Endodermal cell (in vitro differentiated cells): Measurements from ENCODE around the gene HNRNPA0. TPM values are rescaled to one million over a fixed set of nuclear protein-coding genes. Genes with fewer than 3 reads are reported as not detected.

Experiments used
- DNase-seq: peaks from one replicate; pipeline ENCODE4 v3.0.0-alpha.2; 2017
- H3K27ac ChIP-seq: 2 replicates; pipeline ENCODE4 v1.5.1; 2013; ENCODE audit warnings: mild to moderate bottlenecking, low read depth, low read length, moderate library complexity
- H3K27me3 ChIP-seq: 2 replicates; pipeline ENCODE4 v1.6.1; 2013; ENCODE audit warnings: mild to moderate bottlenecking, low read length, moderate library complexity; ENCODE audit not compliant: insufficient read depth, control insufficient read depth, poor library complexity, severe bottlenecking
- H3K36me3 ChIP-seq: 2 replicates; pipeline ENCODE4 v1.7.0; 2013; ENCODE audit warnings: mild to moderate bottlenecking, low read length, moderate library complexity; ENCODE audit not compliant: control insufficient read depth, insufficient read depth
- H3K4me1 ChIP-seq: one replicate; pipeline ENCODE4 v1.7.0; 2013; ENCODE audit warnings: low read length; ENCODE audit not compliant: control insufficient read depth, insufficient read depth
- H3K4me3 ChIP-seq: 2 replicates; pipeline ENCODE4 v1.5.1; 2013; ENCODE audit warnings: mild to moderate bottlenecking, low read length, moderate library complexity
- H3K9ac ChIP-seq: 2 replicates; pipeline ENCODE4 v1.6.1; 2013; ENCODE audit warnings: mild to moderate bottlenecking, low read length, moderate library complexity; ENCODE audit not compliant: poor library complexity, severe bottlenecking; ENCODE audit errors: extremely low read depth
- H3K9me3 ChIP-seq: 2 replicates; pipeline ENCODE4 v1.6.1; 2013; ENCODE audit warnings: mild to moderate bottlenecking, low read length, moderate library complexity; ENCODE audit not compliant: control insufficient read depth
- H3K27ac Mint-ChIP-seq: 2 replicates; pipeline ENCODE4 v1.8.0; 2020; ENCODE audit warnings: mixed read lengths
- H3K27me3 Mint-ChIP-seq: 2 replicates; pipeline ENCODE4 v1.8.0; 2021; ENCODE audit warnings: mild to moderate bottlenecking, mixed read lengths; ENCODE audit not compliant: insufficient read depth
- H3K36me3 Mint-ChIP-seq: 2 replicates; pipeline ENCODE4 v1.8.0; 2020; ENCODE audit warnings: low read depth, mixed read lengths
- H3K4me1 Mint-ChIP-seq: 2 replicates; pipeline ENCODE4 v1.8.0; 2020; ENCODE audit warnings: mixed read lengths
- H3K4me3 Mint-ChIP-seq: 2 replicates; pipeline ENCODE4 v1.8.0; 2020; ENCODE audit warnings: mild to moderate bottlenecking, moderate library complexity, mixed read lengths
- H3K9me3 Mint-ChIP-seq: 2 replicates; pipeline ENCODE4 v1.8.0; 2020; ENCODE audit warnings: mild to moderate bottlenecking, mixed read lengths
- CTCF ChIP-seq: fragments of 200-600 bp; sonication (generic); conservative IDR thresholded peaks from 2 replicates; pipeline ENCODE4 v1.5.0; 2021; ENCODE audit warnings: antibody characterized with exemption, mild to moderate bottlenecking
- WGBS, 2 experiments: methylation state at CpG; one replicate each; pipeline versions ENCODE4 v1.1.5 to v1.1.7; 2013; ENCODE audit warnings: missing lambda C conversion rate in 2 of 2, mixed read lengths in 1 of 2; ENCODE audit not compliant: insufficient coverage in 1 of 2, insufficient read length in 1 of 2; 5-methylcytosine and 5-hydroxymethylcytosine counted together
- total RNA-seq, 2 donors: library from RNA; stranded (reverse); fragmentation: NEBNext Ultra II Directional in 1 of 2; extraction: Animal tissue kit (Norgen Biotek cat#: 25700) in 1 of 2; gene quantifications; 2 replicates in 1 of 2; 3 replicates in 1 of 2; pipeline ENCODE4 v1.2.1, GENCODE V29; 2021

HNRNPA0 gene
- total RNA-seq, 2 donors from 2014 or later, result 50.7 to 61.0 TPM

DNA sequence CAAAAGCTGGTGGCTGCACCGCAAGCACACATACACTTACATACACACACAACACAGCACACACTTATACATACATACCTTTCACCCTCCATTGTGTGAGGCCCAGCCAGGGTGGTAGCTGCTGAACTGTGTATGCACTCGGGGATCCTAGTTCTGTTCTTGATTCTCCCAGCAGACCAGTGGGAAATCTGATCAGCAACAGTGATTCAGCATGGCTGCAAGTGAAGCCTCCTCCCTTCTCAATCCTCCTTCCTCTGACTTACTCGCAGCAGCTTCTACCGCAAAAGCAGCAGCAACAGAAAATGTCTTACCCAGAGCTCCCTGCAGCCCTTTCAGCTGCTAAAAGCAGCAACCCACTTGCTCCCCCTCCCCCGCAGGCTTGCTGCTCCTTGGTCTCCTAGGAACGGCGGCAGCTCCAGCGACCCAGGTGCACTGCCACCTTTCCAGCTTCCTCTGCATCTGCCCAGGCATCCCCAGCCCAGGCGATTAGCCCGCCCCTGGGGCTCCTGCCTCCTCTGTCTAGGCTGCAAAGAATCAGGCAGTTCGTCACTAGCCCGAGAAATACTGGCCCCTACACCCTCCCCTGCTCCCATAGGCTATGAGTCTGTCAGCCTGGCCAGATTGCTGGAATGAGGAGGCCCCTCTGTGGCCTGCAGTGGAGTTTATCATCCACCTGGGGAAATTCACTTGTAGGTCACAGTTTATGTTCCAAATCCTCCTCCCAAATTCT, 18.4 kb downstream of the HNRNPA0 start, which contains the start of gene KLHL3:
TSS of gene KLHL3 (minus strand) at position 535 of the 730 bp plus-strand sequence. CDS start at position 92, 443 bp downstream.
- peak within 1 kb of the TSS; percentile 63 for H3K9ac ChIP-seq
- H3K27me3 ChIP-seq, result no peaks in the 10 kb centered on the region
- DNase-seq, result peak; percentile 97
- H3K36me3 ChIP-seq, result no peaks in the 10 kb centered on the region
- peak within 1 kb of the TSS; percentile 87 for H3K4me3 ChIP-seq
- Mint-ChIP-seq H3K27me3 (peaks cover 5% of the 10 kb centered on the region), H3K4me1 (peaks cover 17% of the 10 kb centered on the region), H3K36me3 (no peaks in the 10 kb centered on the region), H3K9me3 (peaks cover 15% of the 10 kb centered on the region), H3K27ac (no peak within 1 kb of the TSS), H3K4me3 (no peak within 1 kb of the TSS)
- peaks cover 10% of the 10 kb centered on the region for H3K4me1 ChIP-seq
- peak within 1 kb of the TSS; percentile 66 for H3K27ac ChIP-seq
- peaks cover 15% of the 10 kb centered on the region for H3K9me3 ChIP-seq
- WGBS, 2 experiments, result 1 to 3% methylated on average over 6 to 12 of the region's 12 CpGs
- peak; percentile 58 for TF ChIP-seq CTCF

- peak overlapping the region; percentile 63 for H3K9ac ChIP-seq
- TF ChIP-seq CTCF, result no peak
- peak overlapping the region; percentile 66 for H3K27ac ChIP-seq
Measured at GRCh38 chr5:137734962-137735554, 19.1 kb downstream of the HNRNPA0 start.

DNA sequence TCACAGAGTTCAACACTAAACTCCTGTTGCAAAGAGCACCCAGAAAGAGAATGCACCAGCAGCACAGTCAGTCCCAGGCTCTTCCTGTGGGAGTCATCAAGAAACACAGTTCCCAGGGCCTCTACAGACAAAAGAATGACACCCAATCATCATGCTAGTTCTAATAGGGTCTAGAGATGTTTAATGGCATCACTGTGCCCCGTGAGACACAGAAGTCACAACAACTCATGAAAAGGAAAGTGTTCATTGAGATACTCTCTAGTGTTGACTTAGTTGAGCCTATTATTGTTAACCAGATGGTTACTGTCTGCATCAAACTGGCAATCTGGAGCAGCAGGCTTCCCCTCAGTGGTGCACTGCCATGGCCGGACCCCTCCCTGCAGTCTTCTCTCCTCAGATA, 19.8 kb downstream of the HNRNPA0 start:
- no peak for TF ChIP-seq CTCF
- Histone ChIP-seq H3K4me3 (peak overlapping the region; percentile 87), H3K9me3 (peaks cover 15% of the 10 kb centered on the region), H3K27ac (no peak overlapping the region), H3K4me1 (peaks cover 10% of the 10 kb centered on the region), H3K9ac (no peak overlapping the region), H3K27me3 (no peaks in the 10 kb centered on the region), H3K36me3 (no peaks in the 10 kb centered on the region)
- peak; percentile 55 for DNase-seq
- H3K4me3 Mint-ChIP-seq, result no peak overlapping the region
- peaks cover 16% of the 10 kb centered on the region for H3K4me1 Mint-ChIP-seq
- H3K27ac Mint-ChIP-seq, result no peak overlapping the region
- WGBS, 2 experiments, result 84 to 90% methylated on average over 2 of the region's 2 CpGs
- H3K36me3 Mint-ChIP-seq, result no peaks in the 10 kb centered on the region
- peaks cover 15% of the 10 kb centered on the region for H3K9me3 Mint-ChIP-seq
- H3K27me3 Mint-ChIP-seq, result peaks cover 5% of the 10 kb centered on the region

More at GRCh38 chr5:137734962-137735554, 19.1 kb downstream of the HNRNPA0 start:
- peaks cover 15% of the 10 kb centered on the region for H3K9me3 ChIP-seq
- Mint-ChIP-seq H3K9me3 (peaks cover 15% of the 10 kb centered on the region), H3K36me3 (no peaks in the 10 kb centered on the region), H3K27ac (no peak overlapping the region), H3K27me3 (peaks cover 5% of the 10 kb centered on the region), H3K4me3 (no peak overlapping the region), H3K4me1 (peaks cover 16% of the 10 kb centered on the region)
- H3K4me3 ChIP-seq, result peak overlapping the region; percentile 87
- 20 to 29% methylated on average over 9 to 14 of the region's 14 CpGs for WGBS, 2 experiments
- peaks cover 10% of the 10 kb centered on the region for H3K4me1 ChIP-seq
- no peaks in the 10 kb centered on the region for H3K27me3 ChIP-seq
- no peaks in the 10 kb centered on the region for H3K36me3 ChIP-seq
- DNase-seq, result peak; percentile 80
